Natural killer cell (primary cell): Measurements from ENCODE around the gene RABEPK. TPM values are rescaled to one million over a fixed set of nuclear protein-coding genes. Genes with fewer than 3 reads are reported as not detected.

Experiments used
- ATAC-seq, 3 donors: fragments of 150-1000 bp in 2 of 3; fragments of 200-7000 bp in 1 of 3; cut with Tn5 transposase; 1 replicate in 1 of 3; 2 replicates in 2 of 3; pipeline ENCODE4 v1.10.0; 2021; ENCODE audit warnings: mild to moderate bottlenecking in 2 of 3, moderate library complexity in 2 of 3
- DNase-seq, 2 donors: peaks; one replicate each; pipeline versions ENCODE4 v3.0.0 to v3.0.0-alpha.2; 2013 to 2021; ENCODE audit warnings: mixed read lengths in 1 of 2
- H3K27ac ChIP-seq: one replicate; pipeline ENCODE4 v1.5.1; 2013; ENCODE audit warnings: mild to moderate bottlenecking, low read length
- H3K27me3 ChIP-seq: one replicate; pipeline ENCODE4 v1.6.1; 2013; ENCODE audit warnings: low read length; ENCODE audit not compliant: control insufficient read depth, insufficient read depth
- H3K36me3 ChIP-seq: one replicate; pipeline ENCODE4 v1.6.1; 2013; ENCODE audit warnings: low read length; ENCODE audit not compliant: control insufficient read depth, insufficient read depth
- H3K4me1 ChIP-seq: one replicate; pipeline ENCODE4 v1.6.1; 2013; ENCODE audit warnings: low read length; ENCODE audit not compliant: control insufficient read depth, insufficient read depth
- H3K4me3 ChIP-seq: one replicate; pipeline ENCODE4 v1.5.1; 2013; ENCODE audit warnings: low read length
- H3K9me3 ChIP-seq: one replicate; pipeline ENCODE4 v1.6.1; 2013; ENCODE audit warnings: low read length; ENCODE audit not compliant: control insufficient read depth, insufficient read depth
- H3K27ac Mint-ChIP-seq, 2 donors: one replicate each; pipeline ENCODE4 v1.8.0; 2022; ENCODE audit warnings: mild to moderate bottlenecking in 2 of 2, mixed read lengths in 2 of 2, moderate library complexity in 1 of 2
- H3K27me3 Mint-ChIP-seq, 2 donors: one replicate each; pipeline ENCODE4 v1.8.0; 2022; ENCODE audit warnings: low read depth in 2 of 2, mixed read lengths in 2 of 2
- H3K36me3 Mint-ChIP-seq: one replicate; pipeline ENCODE4 v1.8.0; 2022; ENCODE audit warnings: mixed read lengths
- H3K4me1 Mint-ChIP-seq, 2 donors: one replicate each; pipeline ENCODE4 v1.8.0; 2022; ENCODE audit warnings: mixed read lengths in 2 of 2
- H3K4me3 Mint-ChIP-seq: one replicate; pipeline ENCODE4 v1.8.0; 2022; ENCODE audit warnings: mild to moderate bottlenecking, moderate library complexity, mixed read lengths
- H3K9me3 Mint-ChIP-seq, 2 donors: one replicate each; pipeline ENCODE4 v1.8.0; 2022; ENCODE audit warnings: mixed read lengths in 2 of 2
- WGBS: methylation state at CpG from one replicate; pipeline ENCODE4 v1.1.7; 2013; ENCODE audit warnings: missing lambda C conversion rate; ENCODE audit not compliant: insufficient coverage; 5-methylcytosine and 5-hydroxymethylcytosine counted together
- intact Hi-C: fragments of 100-400 bp; cut with micrococcal nuclease; formaldehyde crosslinking; loops from one replicate; pipeline ENCODE4 v1.14.2; 2022
- total RNA-seq, 4 donors: library from RNA; stranded (reverse); fragments of 120-200 nt in 1 of 4; gene quantifications; one replicate each; pipeline versions ENCODE4 v1.2.3 to v1.2.4, GENCODE V29; 2013 to 2022
- TF ChIP-seq, protein P1 (sequence below): fragments of 200-600 bp; IDR thresholded peaks from one replicate; pipeline ENCODE4 v1.8.0; 2022; ENCODE audit warnings: antibody characterized with exemption

The RABEPK gene
- total RNA-seq, 3 donors from 2014 or later (not counting 1 experiment from before 2014, with no cell fraction given): 10.6 to 13.1 (median 11.8) TPM

DNA sequence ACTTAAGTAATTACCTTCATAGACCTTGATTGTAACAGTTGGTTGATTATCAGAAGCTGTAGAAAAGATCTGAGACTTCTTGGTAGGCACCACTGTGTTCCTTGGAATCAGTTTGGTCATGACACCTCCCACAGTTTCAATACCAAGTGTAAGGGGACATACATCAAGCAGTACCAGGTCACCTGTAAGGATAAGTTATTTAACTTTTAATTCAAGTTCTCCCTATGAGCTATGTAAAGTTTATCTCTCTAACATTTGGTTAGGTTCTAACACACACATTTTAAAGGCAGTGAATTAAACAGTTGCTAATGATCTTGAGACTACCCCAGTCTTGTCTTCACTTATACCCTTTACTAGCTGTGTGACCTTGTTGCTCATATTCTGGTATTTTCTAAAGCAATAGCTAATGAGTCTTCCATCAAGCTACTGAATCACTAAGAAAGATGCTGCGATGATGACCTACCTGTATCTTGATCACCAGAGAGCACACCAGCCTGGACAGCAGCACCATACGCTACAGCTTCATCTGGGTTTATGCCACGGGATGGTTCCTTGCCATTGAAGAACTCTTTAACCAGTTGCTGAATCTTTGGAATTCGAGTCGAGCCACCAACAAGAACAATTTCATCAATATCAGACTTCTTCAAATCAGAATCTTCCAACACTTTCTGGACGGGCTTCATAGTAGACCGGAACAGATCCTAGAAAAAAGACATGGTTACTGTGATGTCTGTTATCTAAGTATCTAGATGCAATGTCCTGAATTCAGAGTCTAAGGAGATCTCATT is 38.0 kb downstream of the RABEPK start:
- H3K4me1 Mint-ChIP-seq: peaks cover 66 to 68% of the 10 kb centered on the region in 2 donors
- peaks cover 35% of the 10 kb centered on the region for H3K4me1 ChIP-seq

DNA sequence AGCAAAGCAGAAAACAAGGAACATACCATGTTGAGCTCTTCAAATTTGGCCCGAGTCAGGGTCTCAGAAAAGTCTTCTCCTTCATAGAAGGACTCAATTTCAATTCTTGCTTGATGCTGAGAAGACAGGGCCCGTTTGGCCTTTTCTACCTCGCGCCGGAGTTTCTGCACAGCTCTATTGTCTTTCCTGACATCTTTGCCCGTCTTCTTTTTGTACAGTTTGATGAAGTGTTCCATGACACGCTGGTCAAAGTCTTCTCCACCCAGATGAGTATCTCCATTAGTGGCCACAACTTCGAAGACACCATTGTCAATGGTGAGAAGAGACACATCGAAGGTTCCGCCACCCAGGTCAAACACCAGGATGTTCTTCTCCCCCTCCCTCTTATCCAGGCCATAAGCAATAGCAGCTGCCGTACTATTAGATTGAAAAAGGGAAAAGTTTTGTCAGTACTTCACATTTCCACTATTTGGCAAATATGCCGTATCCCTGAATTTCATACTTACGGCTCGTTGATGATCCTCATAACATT is 38.6 kb downstream of the RABEPK start:
- H3K27me3 ChIP-seq: no peaks in the 10 kb centered on the region
- peaks cover 28% of the 10 kb centered on the region for H3K36me3 Mint-ChIP-seq
- no peak overlapping the region for H3K27ac ChIP-seq
- peak in 1 of 2 donors; percentile 12 for DNase-seq
- H3K4me1 Mint-ChIP-seq: peaks cover 66 to 68% of the 10 kb centered on the region in 2 donors
- peaks cover 0 to 2% of the 10 kb centered on the region in 2 donors for H3K27me3 Mint-ChIP-seq
- TF ChIP-seq, protein P1, sequence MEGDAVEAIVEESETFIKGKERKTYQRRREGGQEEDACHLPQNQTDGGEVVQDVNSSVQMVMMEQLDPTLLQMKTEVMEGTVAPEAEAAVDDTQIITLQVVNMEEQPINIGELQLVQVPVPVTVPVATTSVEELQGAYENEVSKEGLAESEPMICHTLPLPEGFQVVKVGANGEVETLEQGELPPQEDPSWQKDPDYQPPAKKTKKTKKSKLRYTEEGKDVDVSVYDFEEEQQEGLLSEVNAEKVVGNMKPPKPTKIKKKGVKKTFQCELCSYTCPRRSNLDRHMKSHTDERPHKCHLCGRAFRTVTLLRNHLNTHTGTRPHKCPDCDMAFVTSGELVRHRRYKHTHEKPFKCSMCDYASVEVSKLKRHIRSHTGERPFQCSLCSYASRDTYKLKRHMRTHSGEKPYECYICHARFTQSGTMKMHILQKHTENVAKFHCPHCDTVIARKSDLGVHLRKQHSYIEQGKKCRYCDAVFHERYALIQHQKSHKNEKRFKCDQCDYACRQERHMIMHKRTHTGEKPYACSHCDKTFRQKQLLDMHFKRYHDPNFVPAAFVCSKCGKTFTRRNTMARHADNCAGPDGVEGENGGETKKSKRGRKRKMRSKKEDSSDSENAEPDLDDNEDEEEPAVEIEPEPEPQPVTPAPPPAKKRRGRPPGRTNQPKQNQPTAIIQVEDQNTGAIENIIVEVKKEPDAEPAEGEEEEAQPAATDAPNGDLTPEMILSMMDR: no peak
- intact Hi-C loops: no loop called here
- H3K9me3 Mint-ChIP-seq: no peaks in the 10 kb centered on the region
- 86% methylated on average over 14 of the region's 14 CpGs for WGBS
- H3K9me3 ChIP-seq: no peaks in the 10 kb centered on the region
- H3K27ac Mint-ChIP-seq: peak overlapping the region; percentile 49 to 99
- H3K4me3 Mint-ChIP-seq: peak overlapping the region; percentile 97
- no peak for ATAC-seq
- H3K36me3 ChIP-seq: peaks cover 47% of the 10 kb centered on the region
- no peak overlapping the region for H3K4me3 ChIP-seq
- H3K4me1 ChIP-seq: peaks cover 35% of the 10 kb centered on the region

More for the DNA sequence above, 38.0 kb downstream of the RABEPK start:
- TF ChIP-seq, protein P1: no peak
- no peaks in the 10 kb centered on the region for H3K9me3 Mint-ChIP-seq
- peak overlapping the region; percentile 49 to 99 for H3K27ac Mint-ChIP-seq
- no peak overlapping the region for H3K27ac ChIP-seq
- peaks cover 28% of the 10 kb centered on the region for H3K36me3 Mint-ChIP-seq
- H3K27me3 Mint-ChIP-seq: peaks cover 0 to 2% of the 10 kb centered on the region in 2 donors
- DNase-seq: peak in 1 of 2 donors; percentile 22
- H3K9me3 ChIP-seq: no peaks in the 10 kb centered on the region
- H3K4me3 Mint-ChIP-seq: peak overlapping the region; percentile 97
- peaks cover 52% of the 10 kb centered on the region for H3K36me3 ChIP-seq
- intact Hi-C loops: no loop called here
- no peak overlapping the region for H3K4me3 ChIP-seq
- no peaks in the 10 kb centered on the region for H3K27me3 ChIP-seq
- no peak for ATAC-seq
- WGBS: 89% methylated on average over 7 of the region's 7 CpGs

DNA sequence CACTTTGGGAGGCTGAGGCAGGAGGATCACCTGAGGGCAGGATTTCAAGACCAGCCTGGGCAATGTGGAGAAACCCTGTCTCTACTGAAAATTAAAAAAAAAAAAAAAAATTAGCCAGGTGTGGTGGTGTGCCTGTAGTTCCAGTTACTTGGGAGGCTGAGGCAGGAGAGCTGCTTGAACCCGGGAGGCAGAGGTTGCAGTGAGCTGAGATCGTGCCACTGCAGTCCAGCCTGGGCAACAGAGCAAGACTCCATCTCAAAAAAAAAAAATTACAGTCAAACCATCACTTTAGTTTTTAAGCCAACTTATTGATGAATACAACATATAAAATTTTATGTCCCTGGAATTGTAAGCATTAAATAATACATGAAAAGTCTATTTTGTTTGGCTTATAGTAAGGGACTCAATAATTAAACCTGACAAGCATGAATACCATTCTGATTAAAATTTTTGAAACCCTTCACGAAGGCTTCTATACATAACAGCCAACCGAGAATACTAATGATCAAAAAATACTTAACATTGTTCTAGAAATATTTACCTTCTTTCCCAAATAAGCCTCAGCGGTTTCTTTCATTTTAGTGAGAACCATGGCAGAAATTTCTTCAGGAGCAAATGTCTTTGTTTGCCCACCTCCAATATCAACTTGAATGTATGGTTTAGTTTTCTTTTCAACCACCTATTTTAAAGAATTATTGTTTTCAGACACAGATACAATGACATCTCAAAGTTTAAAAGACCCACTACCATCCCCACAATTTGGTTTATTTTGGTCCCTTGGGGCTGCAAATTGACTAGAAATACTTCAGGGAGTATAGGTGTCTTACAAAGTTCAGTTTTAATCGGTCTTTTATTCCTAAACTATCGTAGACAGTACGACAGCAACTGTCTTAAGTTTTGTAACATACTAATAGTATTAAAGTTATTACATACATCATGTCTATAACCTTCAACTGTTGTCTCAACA is 39.6 kb downstream of the RABEPK start:
- DNase-seq (no peak), ATAC-seq (no peak)
- Mint-ChIP-seq H3K27ac (peak overlapping the region; percentile 99 to 100), H3K4me3 (peak overlapping the region; percentile 97), H3K9me3 (no peaks in the 10 kb centered on the region), H3K36me3 (peaks cover 28% of the 10 kb centered on the region), H3K4me1 (peaks cover 66% of the 10 kb centered on the region in 2 donors), H3K27me3 (peaks cover 0 to 2% of the 10 kb centered on the region in 2 donors)
- WGBS: 41% methylated on average over 5 of the region's 8 CpGs
- peaks cover 42% of the 10 kb centered on the region for H3K36me3 ChIP-seq
- H3K27me3 ChIP-seq: no peaks in the 10 kb centered on the region
- H3K4me1 ChIP-seq: peaks cover 35% of the 10 kb centered on the region
- TF ChIP-seq, protein P1: no peak
- H3K4me3 ChIP-seq: peak overlapping the region; percentile 97
- H3K27ac ChIP-seq: peak overlapping the region; percentile 91
- intact Hi-C loops: loop anchor here (10.0 kb wide), 1 partner anchor 375 kb away; the partner anchor contains the start of genes ARPC5L and RPL35
- H3K9me3 ChIP-seq: no peaks in the 10 kb centered on the region
